HTR-8/SVneo (cell line): Measurements from ENCODE around the gene TPCN1.

Experiments
- DNase-seq: peaks from one replicate; pipeline ENCODE4 v3.0.0; 2011; ENCODE audit warnings: low spot score, mixed read lengths; ENCODE audit not compliant: insufficient read length
- FAIRE-seq: peaks from 2 replicates; lab custom pipeline; 2011; peaks lifted over from hg19 to GRCh38; lab: Jason Lieb, UNC

Gene TPCN1

GRCh38 chr12:113328368-113328889 is 107.2 kb downstream of the TPCN1 start:
- DNase-seq (no peak), FAIRE-seq (no peak)

- FAIRE-seq (no peak), DNase-seq (no peak)
Observed at GRCh38 chr12:113329022-113329790, 107.9 kb downstream of the TPCN1 start.

GRCh38 chr12:113329791-113330417 is 108.6 kb downstream of the TPCN1 start:
- FAIRE-seq (no peak), DNase-seq (no peak)

GRCh38 chr12:113330505-113330904 is 109.2 kb downstream of the TPCN1 start:
- FAIRE-seq: no peak
- DNase-seq: no peak

GRCh38 chr12:113332688-113333417 is 111.6 kb downstream of the TPCN1 start:
- DNase-seq (no peak), FAIRE-seq (no peak)

GRCh38 chr12:113333418-113333750 is 112.1 kb downstream of the TPCN1 start:
- no peak for FAIRE-seq

GRCh38 chr12:113333877-113334785 is 112.9 kb downstream of the TPCN1 start:
- FAIRE-seq: no peak
- DNase-seq: no peak

More at GRCh38 chr12:113333418-113333750, 112.1 kb downstream of the TPCN1 start:
- no peak for DNase-seq

GRCh38 chr12:113334786-113335539 is 113.7 kb downstream of the TPCN1 start, which contains the start of gene SLC8B1:
Gene SLC8B1, minus strand, starts transcription at chr12:113335109. Its CDS starts 2,231 bp downstream, at chr12:113332878.
- DNase-seq: peak; percentile 89
- peak; percentile 44 for FAIRE-seq

- FAIRE-seq (no peak), DNase-seq (no peak)
Observed at GRCh38 chr12:113339540-113339939, 118.3 kb downstream of the TPCN1 start.

- no peak for FAIRE-seq
- DNase-seq: no peak
Observed at GRCh38 chr12:113340061-113340460, 118.8 kb downstream of the TPCN1 start.

- FAIRE-seq (no peak), DNase-seq (no peak)
Observed at GRCh38 chr12:113341535-113341934, 120.3 kb downstream of the TPCN1 start.

GRCh38 chr12:113345318-113345717 is 124.1 kb downstream of the TPCN1 start:
- DNase-seq (no peak), FAIRE-seq (no peak)

- FAIRE-seq (no peak), DNase-seq (no peak)
Observed at GRCh38 chr12:113346353-113346752, 125.1 kb downstream of the TPCN1 start.

- FAIRE-seq: no peak
- no peak for DNase-seq
Observed at GRCh38 chr12:113347107-113347506, 125.8 kb downstream of the TPCN1 start.

- FAIRE-seq: no peak
Observed at GRCh38 chr12:113347892-113348291, 126.6 kb downstream of the TPCN1 start.

More at GRCh38 chr12:113347892-113348291, 126.6 kb downstream of the TPCN1 start:
- no peak for DNase-seq
